GM19023 (cell line): ENCODE measurements around the gene FAM216B.
"Not testable (repeated sequence)": the region's sequence is repeated elsewhere in the genome, so short reads cannot be mapped to it uniquely, and the experiment has no call there.

ENCODE experiments used
- ATAC-seq: cut with Tn5 transposase; IDR thresholded peaks from one replicate; pipeline ENCODE4 v1.9.1; 2021; ENCODE audit warnings: mild to moderate bottlenecking, moderate library complexity; ENCODE audit not compliant: unreplicated experiment

The FAM216B gene

GRCh38 chr13:42780044-42780443, 1.3 kb upstream of the FAM216B start:
- ATAC-seq, result no peak

- no peak for ATAC-seq
Measured at GRCh38 chr13:42786715-42787114, 5.3 kb downstream of the FAM216B start.

GRCh38 chr13:42788601-42789000, 7.2 kb downstream of the FAM216B start:
- ATAC-seq, result no peak

GRCh38 chr13:42792154-42792553, 10.8 kb downstream of the FAM216B start:
- ATAC-seq, result no peak

GRCh38 chr13:42794577-42795275, 13.3 kb downstream of the FAM216B start:
- no peak for ATAC-seq

GRCh38 chr13:42795666-42796065, 14.3 kb downstream of the FAM216B start:
- ATAC-seq, result no peak

GRCh38 chr13:42796747-42797356, 15.5 kb downstream of the FAM216B start:
- no peak for ATAC-seq

- ATAC-seq, result no peak
Measured at GRCh38 chr13:42798118-42798517, 16.7 kb downstream of the FAM216B start.

GRCh38 chr13:42800109-42800643, 18.8 kb downstream of the FAM216B start:
- ATAC-seq, result no peak

- no peak for ATAC-seq
Measured at GRCh38 chr13:42803563-42804204, 22.3 kb downstream of the FAM216B start.

GRCh38 chr13:42804244-42804874, 23.0 kb downstream of the FAM216B start:
- peak; percentile 64 for ATAC-seq

GRCh38 chr13:42807241-42807640, 25.9 kb downstream of the FAM216B start:
- ATAC-seq, result no peak

GRCh38 chr13:42807866-42808265, 26.5 kb downstream of the FAM216B start:
- ATAC-seq, result no peak

GRCh38 chr13:42808341-42808940, 27.1 kb downstream of the FAM216B start:
- no peak for ATAC-seq

- ATAC-seq, result no peak
Measured at GRCh38 chr13:42812316-42812715, 30.9 kb downstream of the FAM216B start.

GRCh38 chr13:42814868-42815267, 33.5 kb downstream of the FAM216B start:
- no peak for ATAC-seq

GRCh38 chr13:42815681-42816080, 34.3 kb downstream of the FAM216B start:
- no peak for ATAC-seq

- ATAC-seq, result no peak
Measured at GRCh38 chr13:42816538-42816937, 35.2 kb downstream of the FAM216B start.

- ATAC-seq, result not testable (repeated sequence)
Measured at GRCh38 chr13:42819687-42820086, 38.3 kb downstream of the FAM216B start.

- no peak for ATAC-seq
Measured at GRCh38 chr13:42820451-42820850, 39.1 kb downstream of the FAM216B start.

- ATAC-seq, result no peak
Measured at GRCh38 chr13:42821437-42821836, 40.1 kb downstream of the FAM216B start.
